HFFc6 (cell line): ENCODE results near the gene R3HDML. TPM values are rescaled to one million over a fixed set of nuclear protein-coding genes. Genes with fewer than 3 reads are reported as not detected.

Experiments used
- DNase-seq: peaks from one replicate; pipeline ENCODE4 v3.0.0-alpha.2; 2018
- H3K27ac Mint-ChIP-seq: 2 replicates; pipeline ENCODE4 v1.8.0; 2020; ENCODE audit warnings: mild to moderate bottlenecking, mixed read lengths
- H3K27me3 Mint-ChIP-seq: 2 replicates; pipeline ENCODE4 v1.8.0; 2021; ENCODE audit warnings: mild to moderate bottlenecking, moderate library complexity, mixed read lengths; ENCODE audit not compliant: insufficient read depth
- H3K36me3 Mint-ChIP-seq: 2 replicates; pipeline ENCODE4 v1.8.0; 2021; ENCODE audit warnings: low read depth, mixed read lengths
- H3K4me1 Mint-ChIP-seq: 2 replicates; pipeline ENCODE4 v1.8.0; 2020; ENCODE audit warnings: low read depth, mixed read lengths
- H3K4me3 Mint-ChIP-seq: 2 replicates; pipeline ENCODE4 v1.8.0; 2020; ENCODE audit warnings: mild to moderate bottlenecking, moderate library complexity, mixed read lengths
- H3K9me3 Mint-ChIP-seq: 2 replicates; pipeline ENCODE4 v1.8.0; 2020; ENCODE audit warnings: mild to moderate bottlenecking, mixed read lengths
- total RNA-seq, 6 experiments: library from RNA; stranded (reverse); fragmentation: NEBNext Ultra II Directional; extraction: Animal tissue kit (Norgen Biotek cat#: 25700); gene quantifications; 2 replicates in 1 of 6; 3 replicates in 5 of 6; pipeline ENCODE4 v1.2.3, GENCODE V29; 2021
- TF ChIP-seq, protein P1 (sequence below): fragments of 200-600 bp; sonication (generic); IDR thresholded peaks from 2 replicates; pipeline ENCODE4 v1.5.0; 2021; ENCODE audit warnings: antibody characterized with exemption, mild to moderate bottlenecking

R3HDML gene
- total RNA-seq, 6 experiments from 2014 or later: not detected

DNA sequence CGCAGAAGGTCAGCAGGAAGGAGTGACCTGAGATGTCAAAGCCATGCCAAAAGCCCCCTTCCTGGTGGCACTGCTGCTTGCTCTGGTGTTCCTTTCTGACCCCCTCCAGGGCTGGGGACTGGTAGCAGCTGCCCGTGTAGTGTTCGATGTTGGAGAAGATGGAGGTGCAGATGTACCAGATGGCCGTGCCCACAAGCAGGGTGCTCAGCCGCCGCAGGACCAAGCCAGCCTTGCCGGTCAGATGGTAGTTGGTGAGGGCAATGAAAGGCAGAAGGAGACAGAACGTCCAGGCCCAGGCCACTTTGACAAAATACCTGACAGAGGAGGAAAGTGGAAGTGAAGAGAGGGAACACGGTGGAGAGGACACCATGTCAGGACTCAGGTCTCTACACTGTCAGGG, 29.9 kb upstream of the R3HDML start:
- Mint-ChIP-seq H3K27me3 (no peaks in the 10 kb centered on the region; the same call in 1 of the 2 replicates), H3K27ac (no peak overlapping the region)

DNA sequence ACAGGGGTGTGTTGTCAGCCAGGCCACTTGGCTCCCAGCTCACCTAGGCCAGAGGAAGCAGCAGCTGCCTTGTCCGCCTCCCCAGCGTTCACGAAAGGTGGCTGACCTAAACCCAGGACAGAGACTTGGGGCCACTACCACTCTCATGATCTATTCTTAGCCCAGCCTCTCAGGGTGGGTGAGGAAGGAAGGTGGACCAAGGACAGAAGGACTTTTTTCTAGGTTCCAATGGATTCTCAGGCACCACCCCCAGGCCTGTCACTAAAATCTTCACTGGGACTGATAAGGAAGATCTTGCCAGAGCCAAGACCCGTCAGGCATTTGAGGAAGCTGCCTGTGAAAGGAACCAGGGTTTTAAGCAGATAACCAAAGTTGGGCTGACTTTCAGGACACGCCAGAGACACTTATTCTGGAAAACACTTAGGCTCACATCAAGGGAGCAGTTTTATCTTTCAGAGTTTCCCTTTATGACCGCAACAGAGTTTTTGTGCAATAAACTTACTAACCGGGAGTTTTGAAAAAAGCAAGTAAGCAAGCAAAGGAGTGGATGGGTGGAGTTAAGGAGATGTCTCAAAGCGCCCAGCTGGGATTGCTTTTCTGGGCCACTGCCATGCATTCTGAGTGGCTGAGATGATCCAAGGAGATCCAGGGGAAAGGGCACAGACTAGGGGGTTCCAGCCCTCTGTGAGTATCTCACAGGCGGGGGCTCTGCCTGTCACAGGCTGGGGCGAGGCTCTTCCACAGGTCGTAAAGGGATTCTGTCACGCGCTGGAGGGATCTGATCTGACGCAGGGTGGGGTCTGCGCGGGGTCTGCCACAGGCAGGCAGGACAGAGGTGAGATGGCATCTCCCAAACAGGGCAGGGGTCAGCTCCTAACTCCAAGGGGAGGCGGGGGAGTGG, 26.8 kb upstream of the R3HDML start:
- 0 out of 2 replicates have a peak, but pooled peaks cover 3% of the 10 kb centered on the region for H3K36me3 Mint-ChIP-seq
- peak overlapping the region; percentile 96 for H3K4me3 Mint-ChIP-seq
- H3K9me3 Mint-ChIP-seq: no peaks in the 10 kb centered on the region
- TF ChIP-seq, protein P1, sequence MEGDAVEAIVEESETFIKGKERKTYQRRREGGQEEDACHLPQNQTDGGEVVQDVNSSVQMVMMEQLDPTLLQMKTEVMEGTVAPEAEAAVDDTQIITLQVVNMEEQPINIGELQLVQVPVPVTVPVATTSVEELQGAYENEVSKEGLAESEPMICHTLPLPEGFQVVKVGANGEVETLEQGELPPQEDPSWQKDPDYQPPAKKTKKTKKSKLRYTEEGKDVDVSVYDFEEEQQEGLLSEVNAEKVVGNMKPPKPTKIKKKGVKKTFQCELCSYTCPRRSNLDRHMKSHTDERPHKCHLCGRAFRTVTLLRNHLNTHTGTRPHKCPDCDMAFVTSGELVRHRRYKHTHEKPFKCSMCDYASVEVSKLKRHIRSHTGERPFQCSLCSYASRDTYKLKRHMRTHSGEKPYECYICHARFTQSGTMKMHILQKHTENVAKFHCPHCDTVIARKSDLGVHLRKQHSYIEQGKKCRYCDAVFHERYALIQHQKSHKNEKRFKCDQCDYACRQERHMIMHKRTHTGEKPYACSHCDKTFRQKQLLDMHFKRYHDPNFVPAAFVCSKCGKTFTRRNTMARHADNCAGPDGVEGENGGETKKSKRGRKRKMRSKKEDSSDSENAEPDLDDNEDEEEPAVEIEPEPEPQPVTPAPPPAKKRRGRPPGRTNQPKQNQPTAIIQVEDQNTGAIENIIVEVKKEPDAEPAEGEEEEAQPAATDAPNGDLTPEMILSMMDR: no peak
- H3K4me1 Mint-ChIP-seq: peaks cover 12% of the 10 kb centered on the region
- DNase-seq: peak; percentile 56
- peaks cover 9% of the 10 kb centered on the region; the same call in 1 of the 2 replicates for H3K27me3 Mint-ChIP-seq
- H3K27ac Mint-ChIP-seq: peak overlapping the region; percentile 83

More for the DNA sequence above, 29.9 kb upstream of the R3HDML start:
- Mint-ChIP-seq H3K4me1 (peaks cover 12% of the 10 kb centered on the region), H3K4me3 (no peak overlapping the region), H3K36me3 (0 out of 2 replicates have a peak, but pooled peaks cover 3% of the 10 kb centered on the region), H3K9me3 (no peaks in the 10 kb centered on the region)
- TF ChIP-seq, protein P1: no peak
- no peak for DNase-seq

DNA sequence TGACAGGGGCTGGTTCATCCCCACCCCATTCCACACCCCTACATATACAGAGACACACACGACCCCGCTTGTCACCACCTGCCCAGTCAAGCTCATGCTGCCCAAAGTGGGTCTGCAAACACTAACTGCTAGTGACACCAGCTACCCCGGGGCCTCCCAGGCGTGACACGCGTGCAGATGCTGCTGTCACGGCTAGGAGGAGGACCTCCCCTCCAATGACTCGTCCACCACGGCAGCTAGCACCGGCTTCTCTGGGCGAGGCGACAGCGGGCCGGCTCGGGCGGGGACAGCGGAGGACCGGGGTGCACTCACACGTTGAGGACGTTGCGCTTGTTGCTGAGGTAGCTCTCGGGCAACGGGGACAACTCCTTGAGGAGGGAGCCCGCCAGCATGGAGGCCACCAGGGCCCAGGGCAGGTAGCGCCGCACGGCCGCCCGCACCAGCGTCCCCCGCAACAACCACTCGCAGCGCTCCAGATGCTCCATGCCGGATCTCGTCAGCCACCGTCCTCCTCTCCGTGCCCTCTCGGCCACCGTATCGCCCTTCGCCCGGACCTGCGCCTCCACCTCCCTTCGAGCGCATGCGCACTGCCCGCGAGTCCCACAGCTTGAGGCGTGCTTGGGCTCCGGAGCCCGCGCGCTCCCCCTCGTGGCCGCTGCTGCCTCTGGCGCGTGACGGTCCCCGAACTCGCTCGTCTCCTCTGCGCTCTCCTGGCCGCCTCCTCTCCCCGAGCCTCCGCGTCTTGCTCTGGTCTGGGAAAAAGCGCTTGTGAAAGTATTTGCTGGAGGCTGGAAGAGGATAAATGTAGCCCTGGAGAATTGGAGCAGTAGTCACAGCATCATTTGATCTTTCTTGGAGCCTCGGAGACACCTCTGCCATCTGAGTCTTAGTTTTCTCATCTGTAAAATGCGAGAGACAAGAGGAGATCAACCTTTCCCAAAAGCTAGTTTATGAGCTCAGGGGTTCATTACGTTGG, 25.9 kb upstream of the R3HDML start, which contains the start of gene FITM2:
FITM2 (minus strand) TSS at position 539 of the 976 bp plus-strand sequence; CDS start at position 485, 54 bp downstream.
- H3K9me3 Mint-ChIP-seq: no peaks in the 10 kb centered on the region
- peak within 1 kb of the TSS; percentile 96 for H3K4me3 Mint-ChIP-seq
- peaks cover 12% of the 10 kb centered on the region for H3K4me1 Mint-ChIP-seq
- TF ChIP-seq, protein P1: peak; percentile 95
- peak within 1 kb of the TSS; percentile 83 for H3K27ac Mint-ChIP-seq
- peak; percentile 98 for DNase-seq
- H3K36me3 Mint-ChIP-seq: 0 out of 2 replicates have a peak, but pooled peaks cover 3% of the 10 kb centered on the region
- peaks cover 9% of the 10 kb centered on the region for H3K27me3 Mint-ChIP-seq

DNA sequence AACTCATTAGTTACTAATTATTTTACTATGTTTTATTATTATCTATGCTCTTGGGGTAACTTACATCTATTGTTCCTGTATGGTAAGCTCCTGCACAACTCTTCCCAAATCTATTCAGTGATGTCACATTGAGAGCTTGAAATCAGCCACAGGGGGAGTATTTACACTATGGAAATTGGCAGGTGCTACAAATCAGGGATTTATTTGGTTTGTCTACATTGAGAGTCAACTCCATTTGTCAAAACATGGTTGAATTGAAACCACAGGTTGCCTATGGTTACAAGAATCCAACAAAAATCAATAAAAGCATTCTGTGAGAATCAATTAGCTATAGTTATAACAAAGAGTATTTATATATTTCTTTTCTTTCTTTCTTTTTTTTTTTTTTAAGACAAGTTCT, 22.0 kb upstream of the R3HDML start:
- no peak overlapping the region for H3K4me3 Mint-ChIP-seq
- H3K27ac Mint-ChIP-seq: no peak overlapping the region
- no peak for DNase-seq
- TF ChIP-seq, protein P1: no peak
- no peaks in the 10 kb centered on the region for H3K36me3 Mint-ChIP-seq
- H3K9me3 Mint-ChIP-seq: no peaks in the 10 kb centered on the region
- peaks cover 6% of the 10 kb centered on the region for H3K4me1 Mint-ChIP-seq
- H3K27me3 Mint-ChIP-seq: peaks cover 21% of the 10 kb centered on the region

DNA sequence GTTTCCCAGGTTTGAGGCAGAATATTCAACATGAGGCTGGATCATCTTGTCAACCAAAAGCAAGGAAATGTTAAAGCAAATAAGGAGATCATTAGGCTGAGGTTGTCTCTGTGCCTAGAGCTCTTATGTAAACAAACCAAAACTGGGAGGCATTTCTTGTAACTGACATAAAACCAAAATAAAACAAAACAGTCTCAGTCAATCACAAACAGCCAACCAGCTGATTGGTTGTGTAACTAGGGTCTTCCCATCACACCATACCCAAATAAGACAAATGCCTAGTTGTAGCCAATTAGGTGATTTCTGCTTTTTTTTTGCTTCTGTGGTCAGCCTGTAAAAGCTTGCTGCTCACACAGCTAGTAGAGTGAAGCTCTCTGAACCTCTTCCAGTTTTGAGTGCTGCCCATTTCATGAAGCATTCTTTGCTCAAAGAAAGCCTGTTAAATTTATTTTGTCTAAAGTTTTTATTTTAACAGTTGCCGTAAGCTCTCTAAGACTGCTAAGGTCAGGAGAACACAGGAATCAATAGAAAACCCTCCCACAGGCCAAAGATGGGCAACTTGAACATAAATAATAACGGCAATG, 16.9 kb upstream of the R3HDML start:
- no peak for DNase-seq
- TF ChIP-seq, protein P1: no peak
- Mint-ChIP-seq H3K4me3 (no peak overlapping the region), H3K27me3 (peaks cover 17% of the 10 kb centered on the region), H3K36me3 (no peaks in the 10 kb centered on the region), H3K4me1 (no peaks in the 10 kb centered on the region), H3K9me3 (no peaks in the 10 kb centered on the region), H3K27ac (no peak overlapping the region)
